ENCODE measurements around the gene RTF2.

The RTF2 gene

DNA sequence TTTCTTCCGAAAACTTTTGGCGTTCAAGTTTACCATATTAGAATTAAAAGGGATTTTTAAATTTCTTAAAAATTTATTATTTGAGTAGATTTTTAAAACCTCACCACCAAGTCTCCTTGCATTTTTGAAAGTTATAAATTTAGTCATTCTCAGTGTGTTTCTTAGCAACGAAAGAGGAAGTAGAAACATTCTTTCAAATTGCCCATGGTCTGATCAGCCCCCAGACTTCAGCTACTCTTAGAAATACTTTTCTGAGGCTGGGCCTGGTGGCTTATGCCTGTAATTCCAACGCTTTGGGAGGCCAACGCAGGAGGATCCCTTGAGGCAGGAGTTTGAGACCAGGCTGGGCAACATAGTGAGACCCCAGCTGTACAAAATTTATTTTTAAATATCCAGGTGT, 15.1 kb upstream of the RTF2 start:
- Histone ChIP-seq H3K9ac (ENCODE audit: low read length) (no peak overlapping the region), H3K27me3 (ENCODE audit: control insufficient read depth, insufficient read depth, low read length) (peaks cover 10% of the 10 kb centered on the region), H3K36me3 (ENCODE audit: control insufficient read depth, insufficient read depth, low read length) (no peaks in the 10 kb centered on the region), H3K9me3 (ENCODE audit: control insufficient read depth, insufficient read depth, low read depth, low read length) (no peaks in the 10 kb centered on the region), H3K4me1 (ENCODE audit: control insufficient read depth, insufficient read depth, low read length) (no peaks in the 10 kb centered on the region), H3K4me3 (ENCODE audit: low read depth, low read length) (no peak overlapping the region), H3K27ac (ENCODE audit: low read depth, low read length) (no peak overlapping the region)

- H3K4me1 ChIP-seq (ENCODE audit: control insufficient read depth, insufficient read depth, low read length) = no peaks in the 10 kb centered on the region
- H3K36me3 ChIP-seq (ENCODE audit: control insufficient read depth, insufficient read depth, low read length) = no peaks in the 10 kb centered on the region
- no peaks in the 10 kb centered on the region for H3K9me3 ChIP-seq (ENCODE audit: control insufficient read depth, insufficient read depth, low read depth, low read length)
- no peak overlapping the region for H3K4me3 ChIP-seq (ENCODE audit: low read depth, low read length)
- H3K9ac ChIP-seq (ENCODE audit: low read length) = no peak overlapping the region
- H3K27me3 ChIP-seq (ENCODE audit: control insufficient read depth, insufficient read depth, low read length) = peaks cover 11% of the 10 kb centered on the region
- no peak overlapping the region for H3K27ac ChIP-seq (ENCODE audit: low read depth, low read length)
Measured at GRCh38 chr20:56454754-56455153, 13.7 kb upstream of the RTF2 start.

DNA sequence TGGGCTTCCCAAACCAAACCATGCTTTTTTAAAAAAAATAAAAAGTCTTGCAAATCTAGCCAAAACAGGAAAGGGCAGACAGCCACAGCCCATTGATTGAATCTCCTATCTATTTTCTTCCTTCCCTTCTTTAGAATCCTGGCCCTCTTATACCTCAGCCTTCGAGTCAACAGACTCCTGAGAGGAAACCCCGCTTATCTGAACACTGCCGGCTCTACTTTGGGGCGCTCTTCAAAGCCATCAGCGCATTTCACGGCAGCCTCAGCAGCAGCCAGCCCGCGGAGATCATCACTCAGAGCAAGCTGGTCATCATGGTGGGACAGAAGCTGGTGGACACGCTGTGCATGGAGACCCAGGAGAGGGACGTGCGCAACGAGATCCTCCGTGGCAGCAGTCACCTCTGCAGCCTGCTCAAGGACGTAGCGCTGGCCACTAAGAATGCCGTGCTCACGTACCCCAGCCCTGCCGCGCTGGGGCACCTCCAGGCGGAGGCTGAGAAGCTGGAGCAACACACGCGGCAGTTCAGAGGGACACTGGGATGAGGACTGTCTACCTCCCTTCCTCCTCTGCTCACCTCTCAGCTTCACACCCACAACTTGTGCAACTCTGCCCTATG, 10.1 kb upstream of the RTF2 start:
- Histone ChIP-seq H3K36me3 (ENCODE audit: control insufficient read depth, insufficient read depth, low read length) (no peaks in the 10 kb centered on the region), H3K27ac (ENCODE audit: low read depth, low read length) (no peak overlapping the region), H3K27me3 (ENCODE audit: control insufficient read depth, insufficient read depth, low read length) (peaks cover 5% of the 10 kb centered on the region; the same call in 1 of the 2 replicates), H3K9me3 (ENCODE audit: control insufficient read depth, insufficient read depth, low read depth, low read length) (no peaks in the 10 kb centered on the region), H3K4me1 (ENCODE audit: control insufficient read depth, insufficient read depth, low read length) (no peaks in the 10 kb centered on the region), H3K4me3 (ENCODE audit: low read depth, low read length) (no peak overlapping the region), H3K9ac (ENCODE audit: low read length) (no peak overlapping the region)

GRCh38 chr20:56460459-56460858, 8.0 kb upstream of the RTF2 start:
- no peak overlapping the region for H3K9ac ChIP-seq (ENCODE audit: low read length)
- H3K9me3 ChIP-seq (ENCODE audit: control insufficient read depth, insufficient read depth, low read depth, low read length) = no peaks in the 10 kb centered on the region
- no peak overlapping the region for H3K4me3 ChIP-seq (ENCODE audit: low read depth, low read length)
- peaks cover 5% of the 10 kb centered on the region; the same call in 1 of the 2 replicates for H3K27me3 ChIP-seq (ENCODE audit: control insufficient read depth, insufficient read depth, low read length)
- H3K36me3 ChIP-seq (ENCODE audit: control insufficient read depth, insufficient read depth, low read length) = no peaks in the 10 kb centered on the region
- H3K27ac ChIP-seq (ENCODE audit: low read depth, low read length) = no peak overlapping the region
- no peaks in the 10 kb centered on the region for H3K4me1 ChIP-seq (ENCODE audit: control insufficient read depth, insufficient read depth, low read length)

- H3K27me3 ChIP-seq (ENCODE audit: control insufficient read depth, insufficient read depth, low read length) = peaks cover 5% of the 10 kb centered on the region; the same call in 1 of the 2 replicates
- H3K36me3 ChIP-seq (ENCODE audit: control insufficient read depth, insufficient read depth, low read length) = no peaks in the 10 kb centered on the region
- no peak overlapping the region for H3K4me3 ChIP-seq (ENCODE audit: low read depth, low read length)
- H3K4me1 ChIP-seq (ENCODE audit: control insufficient read depth, insufficient read depth, low read length) = no peaks in the 10 kb centered on the region
- H3K9me3 ChIP-seq (ENCODE audit: control insufficient read depth, insufficient read depth, low read depth, low read length) = no peaks in the 10 kb centered on the region
- H3K9ac ChIP-seq (ENCODE audit: low read length) = no peak overlapping the region
- H3K27ac ChIP-seq (ENCODE audit: low read depth, low read length) = no peak overlapping the region
Measured at GRCh38 chr20:56461576-56461975, 6.9 kb upstream of the RTF2 start.

- Histone ChIP-seq H3K4me3 (ENCODE audit: low read depth, low read length) (no peak overlapping the region), H3K27me3 (ENCODE audit: control insufficient read depth, insufficient read depth, low read length) (peaks cover 3% of the 10 kb centered on the region; the same call in 1 of the 2 replicates), H3K9me3 (ENCODE audit: control insufficient read depth, insufficient read depth, low read depth, low read length) (no peaks in the 10 kb centered on the region), H3K36me3 (ENCODE audit: control insufficient read depth, insufficient read depth, low read length) (no peaks in the 10 kb centered on the region), H3K9ac (ENCODE audit: low read length) (no peak overlapping the region), H3K27ac (ENCODE audit: low read depth, low read length) (no peak overlapping the region), H3K4me1 (ENCODE audit: control insufficient read depth, insufficient read depth, low read length) (0 out of 2 replicates have a peak, but pooled peaks cover 3% of the 10 kb centered on the region)
Measured at GRCh38 chr20:56463428-56463827, 5.0 kb upstream of the RTF2 start.

DNA sequence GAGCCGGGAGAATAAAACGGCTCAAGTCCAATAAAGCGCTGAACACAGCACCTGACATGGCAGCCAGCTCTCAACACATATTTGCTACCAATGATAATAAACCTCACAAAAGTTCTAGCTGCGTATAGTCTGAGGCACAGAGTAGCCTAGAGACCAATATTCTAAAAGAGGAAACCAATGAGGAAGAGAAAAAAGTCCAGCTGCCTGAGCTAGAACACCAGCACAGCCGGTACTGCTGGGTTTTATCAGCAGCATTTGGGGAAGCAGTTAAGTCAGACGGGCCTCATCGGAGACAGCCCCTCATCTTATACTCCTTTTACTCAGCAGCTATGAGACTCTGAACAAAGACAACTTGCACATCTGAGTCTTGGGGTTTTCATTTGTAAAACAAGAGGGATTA, 2.4 kb upstream of the RTF2 start:
- H3K27ac ChIP-seq (ENCODE audit: low read depth, low read length) = no peak overlapping the region
- H3K4me1 ChIP-seq (ENCODE audit: control insufficient read depth, insufficient read depth, low read length) = peaks cover 12% of the 10 kb centered on the region
- H3K36me3 ChIP-seq (ENCODE audit: control insufficient read depth, insufficient read depth, low read length) = no peaks in the 10 kb centered on the region; the same call in 1 of the 2 replicates
- no peaks in the 10 kb centered on the region for H3K9me3 ChIP-seq (ENCODE audit: control insufficient read depth, insufficient read depth, low read depth, low read length)
- H3K27me3 ChIP-seq (ENCODE audit: control insufficient read depth, insufficient read depth, low read length) = peaks cover 2% of the 10 kb centered on the region; the same call in 1 of the 2 replicates
- no peak overlapping the region for H3K9ac ChIP-seq (ENCODE audit: low read length)
- H3K4me3 ChIP-seq (ENCODE audit: low read depth, low read length) = no peak overlapping the region

DNA sequence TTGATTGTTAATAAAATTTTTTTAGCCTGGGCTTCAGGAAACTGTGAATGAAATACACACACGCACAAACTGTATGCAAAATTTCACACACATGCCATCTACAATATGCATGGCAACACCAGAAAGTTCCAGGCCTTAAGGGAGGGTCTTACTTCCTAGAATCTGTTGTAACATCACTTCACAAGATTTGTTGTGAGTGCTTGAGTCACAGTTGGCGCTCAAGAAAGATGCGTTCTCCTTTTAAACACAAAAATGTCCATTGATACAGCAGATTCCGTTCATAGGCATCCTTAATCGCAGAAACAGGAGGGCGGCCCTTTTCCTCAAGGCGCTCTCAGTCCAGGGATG, 485 bp upstream of the RTF2 start:
- Histone ChIP-seq H3K36me3 (ENCODE audit: control insufficient read depth, insufficient read depth, low read length) (peaks cover under 1% of the 10 kb centered on the region; the same call in 1 of the 2 replicates), H3K27me3 (ENCODE audit: control insufficient read depth, insufficient read depth, low read length) (no peaks in the 10 kb centered on the region; the same call in 1 of the 2 replicates), H3K4me3 (ENCODE audit: low read depth, low read length) (peak overlapping the region; percentile 94), H3K4me1 (ENCODE audit: control insufficient read depth, insufficient read depth, low read length) (peaks cover 12% of the 10 kb centered on the region), H3K9ac (ENCODE audit: low read length) (peak overlapping the region; percentile 28), H3K9me3 (ENCODE audit: control insufficient read depth, insufficient read depth, low read depth, low read length) (no peaks in the 10 kb centered on the region), H3K27ac (ENCODE audit: low read depth, low read length) (no peak overlapping the region)

DNA sequence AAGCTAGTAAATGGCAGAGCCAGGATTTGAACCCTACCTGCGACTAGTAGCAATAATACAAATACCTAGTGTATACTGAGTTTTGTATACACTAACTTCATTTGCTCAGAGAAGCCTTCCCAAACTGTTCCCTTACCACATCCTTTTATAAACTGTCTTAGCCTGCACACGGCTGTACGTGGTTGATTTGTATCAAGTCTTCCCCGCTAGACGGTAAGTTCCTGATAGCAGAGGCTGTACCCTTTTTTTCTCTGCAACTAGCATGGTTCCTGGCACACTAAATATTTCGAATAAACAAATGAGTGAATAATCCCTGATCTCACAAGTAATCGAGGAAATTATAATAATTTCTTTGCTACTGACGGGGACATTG, 636 bp downstream of the RTF2 start:
- Histone ChIP-seq H3K9ac (ENCODE audit: low read length) (peak overlapping the region; percentile 88), H3K4me3 (ENCODE audit: low read depth, low read length) (peak overlapping the region; percentile 94), H3K4me1 (ENCODE audit: control insufficient read depth, insufficient read depth, low read length) (peaks cover 12% of the 10 kb centered on the region), H3K36me3 (ENCODE audit: control insufficient read depth, insufficient read depth, low read length) (peaks cover 12% of the 10 kb centered on the region), H3K9me3 (ENCODE audit: control insufficient read depth, insufficient read depth, low read depth, low read length) (no peaks in the 10 kb centered on the region), H3K27ac (ENCODE audit: low read depth, low read length) (peak overlapping the region; percentile 45; the same call in 1 of the 2 replicates), H3K27me3 (ENCODE audit: control insufficient read depth, insufficient read depth, low read length) (no peaks in the 10 kb centered on the region; the same call in 1 of the 2 replicates)

DNA sequence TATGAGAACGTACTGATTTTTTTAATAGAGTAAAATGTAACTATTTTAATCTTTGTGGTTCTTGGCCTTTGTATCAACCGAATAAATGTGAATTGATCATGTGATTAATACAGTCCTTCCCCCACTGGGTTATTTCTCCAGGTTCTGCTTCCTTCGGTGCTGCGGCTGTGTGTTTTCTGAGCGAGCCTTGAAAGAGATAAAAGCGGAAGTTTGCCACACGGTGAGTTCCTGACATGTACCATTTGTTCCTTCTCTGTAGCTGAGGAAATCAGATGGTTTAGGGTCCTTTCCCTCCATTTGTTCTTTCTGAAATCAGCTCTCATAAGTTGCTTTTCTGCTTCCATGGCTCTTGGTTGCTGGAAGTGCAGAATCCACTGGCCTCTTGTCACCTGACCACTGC, 15.5 kb downstream of the RTF2 start:
- no peaks in the 10 kb centered on the region for H3K4me1 ChIP-seq (ENCODE audit: control insufficient read depth, insufficient read depth, low read length)
- peaks cover 76% of the 10 kb centered on the region for H3K36me3 ChIP-seq (ENCODE audit: control insufficient read depth, insufficient read depth, low read length)
- no peaks in the 10 kb centered on the region for H3K9me3 ChIP-seq (ENCODE audit: control insufficient read depth, insufficient read depth, low read depth, low read length)
- H3K27me3 ChIP-seq (ENCODE audit: control insufficient read depth, insufficient read depth, low read length) = no peaks in the 10 kb centered on the region
- no peak overlapping the region for H3K9ac ChIP-seq (ENCODE audit: low read length)
- H3K4me3 ChIP-seq (ENCODE audit: low read depth, low read length) = no peak overlapping the region
- no peak overlapping the region for H3K27ac ChIP-seq (ENCODE audit: low read depth, low read length)

GRCh38 chr20:56487216-56487615, 18.8 kb downstream of the RTF2 start:
- Histone ChIP-seq H3K27ac (ENCODE audit: low read depth, low read length) (no peak overlapping the region), H3K36me3 (ENCODE audit: control insufficient read depth, insufficient read depth, low read length) (peaks cover 72% of the 10 kb centered on the region), H3K9ac (ENCODE audit: low read length) (no peak overlapping the region)

More at GRCh38 chr20:56487216-56487615, 18.8 kb downstream of the RTF2 start:
- Histone ChIP-seq H3K4me3 (ENCODE audit: low read depth, low read length) (no peak overlapping the region), H3K27me3 (ENCODE audit: control insufficient read depth, insufficient read depth, low read length) (no peaks in the 10 kb centered on the region), H3K9me3 (ENCODE audit: control insufficient read depth, insufficient read depth, low read depth, low read length) (no peaks in the 10 kb centered on the region), H3K4me1 (ENCODE audit: control insufficient read depth, insufficient read depth, low read length) (no peaks in the 10 kb centered on the region)

All from HUES6 (cell line).